Transverse colon (tissue), 4 donors: ENCODE measurements around the gene MRRF. TPM values are rescaled to one million over a fixed set of nuclear protein-coding genes. Genes with fewer than 3 reads are reported as not detected.

Experiments used
- DNase-seq: peaks from one replicate; pipeline ENCODE4 v3.0.0-alpha.2; 2019
- H3K27ac ChIP-seq, 4 donors: fragments of 200-600 bp; sonication (generic); 2 replicates each; pipeline ENCODE4 v1.5.1; 2016 to 2018; ENCODE audit warnings: inconsistent platforms in 4 of 4
- H3K27me3 ChIP-seq: fragments of 200-600 bp; sonication (generic); 2 replicates; pipeline ENCODE4 v1.5.1; 2017; ENCODE audit warnings: inconsistent platforms
- H3K36me3 ChIP-seq, 4 donors: fragments of 200-600 bp; sonication (generic); 2 replicates each; pipeline ENCODE4 v1.5.1; 2017 to 2019; ENCODE audit warnings: inconsistent platforms in 4 of 4
- H3K4me1 ChIP-seq, 4 donors: fragments of 200-600 bp; sonication (generic); 2 replicates each; pipeline ENCODE4 v1.5.1; 2017 to 2020; ENCODE audit warnings: inconsistent platforms in 4 of 4
- H3K4me3 ChIP-seq, 4 donors: fragments of 200-600 bp; sonication (generic); 1 replicate in 1 of 4; 2 replicates in 3 of 4; pipeline versions ENCODE4 v1.5.1 to v1.6.1; 2017 to 2019; ENCODE audit warnings: inconsistent platforms in 4 of 4
- H3K9me3 ChIP-seq, 2 donors: fragments of 200-600 bp; sonication (generic); 2 replicates each; pipeline ENCODE4 v1.5.1; 2017 to 2019; ENCODE audit warnings: inconsistent platforms in 2 of 2
- CTCF ChIP-seq, 5 experiments: fragments of 200-600 bp in 3 of 5; fragments of 450-650 bp in 2 of 5; sonication (generic) in 3 of 5; IDR thresholded peaks; 1 replicate in 2 of 5; 2 replicates in 3 of 5; pipeline ENCODE4 v1.5.1; 2016 to 2017; ENCODE audit warnings: antibody characterized with exemption in 5 of 5, inconsistent platforms in 3 of 5, mild to moderate bottlenecking in 2 of 5, moderate library complexity in 1 of 5
- EP300 ChIP-seq: sonication (generic); formaldehyde crosslinking; IDR thresholded peaks from one replicate; pipeline ENCODE4 v1.6.1; 2017; ENCODE audit warnings: antibody characterized with exemption, low read depth
- POLR2A ChIP-seq: fragments of 450-650 bp; IDR thresholded peaks from one replicate; pipeline ENCODE4 v1.6.1; 2016; ENCODE audit warnings: antibody characterized with exemption, mild to moderate bottlenecking, moderate library complexity
- POLR2AphosphoS5 ChIP-seq, 3 donors: sonication (generic); formaldehyde crosslinking; IDR thresholded peaks; one replicate each; pipeline ENCODE4 v1.6.1; 2016; ENCODE audit warnings: antibody characterized with exemption in 3 of 3
- WGBS, 2 donors: methylation state at CpG; one replicate each; pipeline ENCODE4 v1.1.5; 2018; ENCODE audit warnings: low coverage in 1 of 2; 5-methylcytosine and 5-hydroxymethylcytosine counted together
- in situ Hi-C, 4 donors: fragments of 200-750 bp; cut with MboI; loops; one replicate each; pipeline versions ENCODE4 v1.15.0 to v1.15.1; 2017; ENCODE audit warnings: low sequenced_read_pairs in 3 of 4, low pct_ligation_motif_present in 1 of 4, low pct_unique_long_range_greater_than_20kb in 1 of 4
- intact Hi-C: fragments of 100-400 bp; cut with DNase I; formaldehyde crosslinking; loops from one replicate; pipeline ENCODE4 v1.15.1; 2023; ENCODE audit warnings: low total_unique reads
- total RNA-seq, 4 donors: library from RNA; depleted of rRNA; stranded (reverse); fragments of >200 nt; gene quantifications; one replicate each; pipeline ENCODE4 v1.1.0, GENCODE V29; 2016

MRRF gene
- total RNA-seq, 4 donors from 2014 or later: 46.0 to 142 (median 53.6) TPM

DNA sequence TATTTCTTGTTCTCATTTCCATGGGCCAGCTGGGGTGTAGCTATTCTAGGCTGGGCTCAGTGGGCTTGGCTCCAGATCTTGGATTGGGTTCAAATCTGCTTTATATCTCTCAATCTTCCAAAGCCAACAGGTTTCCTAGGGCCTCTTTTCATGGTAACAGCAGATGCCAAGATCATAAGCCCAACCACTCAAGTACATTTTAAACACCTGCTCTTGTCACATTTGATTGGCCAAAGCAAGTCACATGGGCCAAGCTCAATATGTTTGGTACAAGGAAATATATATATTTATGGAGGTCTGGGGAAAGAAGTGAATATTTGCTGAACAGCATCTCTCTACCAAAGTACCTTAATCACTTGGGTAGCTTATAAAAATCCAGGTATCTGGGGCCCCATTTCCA, 49.5 kb downstream of the MRRF start:
- H3K4me3 ChIP-seq: no peak overlapping the region
- H3K27me3 ChIP-seq: no peaks in the 10 kb centered on the region
- H3K27ac ChIP-seq: no peak overlapping the region
- intact Hi-C loops: no loop called here
- peaks cover 0 to 30% (median 9%) of the 10 kb centered on the region in 4 donors for H3K36me3 ChIP-seq
- peaks cover 0 to 4% (median 0%) of the 10 kb centered on the region in 4 donors for H3K4me1 ChIP-seq
- no peak for DNase-seq
- in situ Hi-C loops: no loop called here
- no peak for TF ChIP-seq POLR2A
- TF ChIP-seq EP300: no peak
- TF ChIP-seq POLR2AphosphoS5 (IDR thresholded peaks at IDR 0.05): no peak
- TF ChIP-seq CTCF (IDR thresholded peaks at IDR 0.05): no peak
- H3K9me3 ChIP-seq: no peaks in the 10 kb centered on the region

DNA sequence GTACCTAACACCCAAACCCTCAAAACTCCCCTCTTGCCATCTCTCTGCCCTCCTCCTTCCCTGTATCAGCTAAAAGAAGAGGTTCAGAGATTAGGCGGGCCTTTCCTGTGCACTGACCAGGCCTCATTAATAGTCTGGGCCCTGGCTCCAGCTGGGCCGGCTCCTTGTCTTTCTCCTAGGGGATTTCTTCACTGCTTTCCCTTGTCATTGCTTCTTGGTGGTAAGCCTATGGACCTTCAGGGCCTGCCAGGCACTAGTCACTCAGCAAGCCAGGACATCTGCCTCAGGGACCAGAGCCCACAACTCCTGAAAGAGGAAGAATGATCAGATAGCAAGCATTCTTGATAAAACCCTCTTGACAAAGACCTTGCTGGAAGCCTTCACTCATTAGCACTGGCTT, 50.9 kb downstream of the MRRF start:
- Histone ChIP-seq H3K36me3 (peaks cover 0 to 30% (median 9%) of the 10 kb centered on the region in 4 donors), H3K27ac (no peak overlapping the region), H3K4me1 (peaks cover 0 to 3% (median 1%) of the 10 kb centered on the region in 4 donors), H3K9me3 (no peaks in the 10 kb centered on the region), H3K27me3 (no peaks in the 10 kb centered on the region), H3K4me3 (no peak overlapping the region)
- WGBS, 2 donors: 93% methylated on average over 2 of the region's 2 CpGs; no CpG with 5 or more reads in 1 of the 2 donors
- no peak for DNase-seq
- intact Hi-C loops: no loop called here
- in situ Hi-C loops: no loop called here
- TF ChIP-seq EP300 (no peak), CTCF (IDR thresholded peaks at IDR 0.05) (no peak), POLR2A (no peak), POLR2AphosphoS5 (IDR thresholded peaks at IDR 0.05) (no peak)

GRCh38 chr9:122318284-122318683, 53.6 kb downstream of the MRRF start:
- Histone ChIP-seq H3K36me3 (peaks cover 0 to 19% (median 9%) of the 10 kb centered on the region in 4 donors), H3K9me3 (no peaks in the 10 kb centered on the region), H3K4me3 (no peak overlapping the region), H3K4me1 (peaks cover 0 to 9% (median 2%) of the 10 kb centered on the region in 4 donors), H3K27ac (peak overlapping the region; percentile 10 to 60 (median 44)), H3K27me3 (no peaks in the 10 kb centered on the region)
- in situ Hi-C loops: no loop called here
- TF ChIP-seq EP300 (no peak), POLR2A (no peak), CTCF (IDR thresholded peaks at IDR 0.05) (no peak), POLR2AphosphoS5 (IDR thresholded peaks at IDR 0.05) (no peak)
- no peak for DNase-seq
- 86 to 100% methylated on average over 1 to 3 of the region's 3 CpGs for WGBS, 2 donors
- intact Hi-C loops: no loop called here

DNA sequence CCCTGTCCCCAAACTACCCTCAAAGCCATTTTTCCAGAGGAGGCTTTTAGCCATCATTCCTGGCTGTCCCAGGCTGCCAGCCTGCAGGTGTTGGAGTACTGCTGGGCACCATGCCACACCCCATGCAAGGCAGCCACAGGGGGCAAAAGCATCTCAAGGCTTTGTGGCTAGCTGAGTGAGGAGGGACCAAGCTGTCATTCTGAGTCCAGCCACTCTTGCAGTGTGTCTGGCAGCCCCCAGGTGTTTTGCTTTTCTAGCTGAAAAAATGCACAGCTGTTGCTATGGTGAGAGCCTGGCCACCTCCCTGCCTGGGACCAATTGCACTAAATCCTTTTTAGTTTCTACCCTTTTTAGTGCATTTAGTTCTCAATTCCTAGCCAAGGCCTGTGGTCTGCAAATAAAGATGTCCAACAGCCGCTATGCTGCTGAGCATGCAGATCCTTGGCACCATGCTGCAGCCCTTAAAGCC, 55.8 kb downstream of the MRRF start:
- no peaks in the 10 kb centered on the region for H3K9me3 ChIP-seq
- 45% methylated on average over 1 of the region's 1 CpG; no CpG with 5 or more reads in 1 of the 2 donors for WGBS, 2 donors
- TF ChIP-seq EP300 (no peak), POLR2A (no peak), POLR2AphosphoS5 (IDR thresholded peaks at IDR 0.05) (no peak), CTCF (IDR thresholded peaks at IDR 0.05) (no peak)
- H3K27ac ChIP-seq: peak overlapping the region in 2 of 4 donors; percentile 4 to 10
- no peaks in the 10 kb centered on the region for H3K27me3 ChIP-seq
- no peak overlapping the region for H3K4me3 ChIP-seq
- no peak for DNase-seq
- intact Hi-C loops: no loop called here
- H3K4me1 ChIP-seq: peaks cover 0 to 9% (median 2%) of the 10 kb centered on the region in 4 donors
- in situ Hi-C loops: no loop called here
- peaks cover 0 to 14% (median 0%) of the 10 kb centered on the region in 4 donors for H3K36me3 ChIP-seq
